ENCODE data around the gene GID4. TPM values are rescaled to one million over a fixed set of nuclear protein-coding genes. Genes with fewer than 3 reads are reported as not detected.

The GID4 gene
- total RNA-seq, 2 experiments from 2014 or later, result 3.4 to 3.7 TPM

DNA sequence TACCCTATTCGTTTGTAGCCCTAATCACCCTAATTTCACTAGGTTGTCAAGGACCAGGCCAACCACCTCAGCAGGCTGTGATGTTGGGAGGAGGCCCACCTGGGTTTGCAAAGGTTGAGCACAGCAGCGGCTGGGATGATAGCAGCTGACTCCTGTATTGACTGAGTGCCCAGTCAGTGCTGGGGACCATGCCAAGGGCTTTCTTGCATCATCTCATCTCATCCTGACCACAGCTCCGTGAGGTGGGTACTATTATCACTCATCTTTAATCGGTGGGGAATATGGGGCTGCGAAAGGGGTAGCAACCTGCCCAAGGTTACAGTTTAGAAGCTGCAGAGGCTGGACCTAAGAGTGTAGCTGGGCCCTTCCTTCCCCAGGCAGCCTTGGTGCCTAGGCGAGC is 11.9 kb upstream of the GID4 start:
- intact Hi-C loops (cut with DNase I, micrococcal nuclease), result no loop called here
- ATAC-seq (ENCODE audit: poor library complexity), result no peak
- Mint-ChIP-seq H3K9me3 (no peaks in the 10 kb centered on the region), H3K27me3 (no peaks in the 10 kb centered on the region), H3K36me3 (ENCODE audit: low read depth) (peaks cover 38% of the 10 kb centered on the region), H3K4me1 (ENCODE audit: low read depth) (no peaks in the 10 kb centered on the region), H3K27ac (no peak overlapping the region), H3K4me3 (no peak overlapping the region)
- H3K4me3 ChIP-seq (ENCODE audit: low read length), result no peak overlapping the region
- no peaks in the 10 kb centered on the region for H3K9me3 ChIP-seq (ENCODE audit: control insufficient read depth in 1 of 2, insufficient read depth in 1 of 2, low read length in 2 of 2)
- ChIA-PET CTCF (interaction anchor here (0.7 kb wide), 1 partner anchor 55 kb away, joined by 3 read pairs; the partner anchor contains the start of gene TOM1L2), POLR2A (no interaction called here)
- H3K27ac ChIP-seq (ENCODE audit: low read depth in 1 of 2, low read length in 2 of 2), result no peak overlapping the region
- DNase-seq, result no peak
- H3K27me3 ChIP-seq (ENCODE audit: control insufficient read depth in 1 of 2, insufficient read depth in 2 of 2, low read length in 2 of 2), result no peaks in the 10 kb centered on the region
- peaks cover 8% of the 10 kb centered on the region for H3K4me1 ChIP-seq (ENCODE audit: insufficient read depth, low read length)
- TF ChIP-seq, protein P1, sequence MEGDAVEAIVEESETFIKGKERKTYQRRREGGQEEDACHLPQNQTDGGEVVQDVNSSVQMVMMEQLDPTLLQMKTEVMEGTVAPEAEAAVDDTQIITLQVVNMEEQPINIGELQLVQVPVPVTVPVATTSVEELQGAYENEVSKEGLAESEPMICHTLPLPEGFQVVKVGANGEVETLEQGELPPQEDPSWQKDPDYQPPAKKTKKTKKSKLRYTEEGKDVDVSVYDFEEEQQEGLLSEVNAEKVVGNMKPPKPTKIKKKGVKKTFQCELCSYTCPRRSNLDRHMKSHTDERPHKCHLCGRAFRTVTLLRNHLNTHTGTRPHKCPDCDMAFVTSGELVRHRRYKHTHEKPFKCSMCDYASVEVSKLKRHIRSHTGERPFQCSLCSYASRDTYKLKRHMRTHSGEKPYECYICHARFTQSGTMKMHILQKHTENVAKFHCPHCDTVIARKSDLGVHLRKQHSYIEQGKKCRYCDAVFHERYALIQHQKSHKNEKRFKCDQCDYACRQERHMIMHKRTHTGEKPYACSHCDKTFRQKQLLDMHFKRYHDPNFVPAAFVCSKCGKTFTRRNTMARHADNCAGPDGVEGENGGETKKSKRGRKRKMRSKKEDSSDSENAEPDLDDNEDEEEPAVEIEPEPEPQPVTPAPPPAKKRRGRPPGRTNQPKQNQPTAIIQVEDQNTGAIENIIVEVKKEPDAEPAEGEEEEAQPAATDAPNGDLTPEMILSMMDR (IDR thresholded peaks at IDR 0.05), result no peak
- H3K36me3 ChIP-seq (ENCODE audit: insufficient read depth, low read length), result peaks cover 21% of the 10 kb centered on the region

DNA sequence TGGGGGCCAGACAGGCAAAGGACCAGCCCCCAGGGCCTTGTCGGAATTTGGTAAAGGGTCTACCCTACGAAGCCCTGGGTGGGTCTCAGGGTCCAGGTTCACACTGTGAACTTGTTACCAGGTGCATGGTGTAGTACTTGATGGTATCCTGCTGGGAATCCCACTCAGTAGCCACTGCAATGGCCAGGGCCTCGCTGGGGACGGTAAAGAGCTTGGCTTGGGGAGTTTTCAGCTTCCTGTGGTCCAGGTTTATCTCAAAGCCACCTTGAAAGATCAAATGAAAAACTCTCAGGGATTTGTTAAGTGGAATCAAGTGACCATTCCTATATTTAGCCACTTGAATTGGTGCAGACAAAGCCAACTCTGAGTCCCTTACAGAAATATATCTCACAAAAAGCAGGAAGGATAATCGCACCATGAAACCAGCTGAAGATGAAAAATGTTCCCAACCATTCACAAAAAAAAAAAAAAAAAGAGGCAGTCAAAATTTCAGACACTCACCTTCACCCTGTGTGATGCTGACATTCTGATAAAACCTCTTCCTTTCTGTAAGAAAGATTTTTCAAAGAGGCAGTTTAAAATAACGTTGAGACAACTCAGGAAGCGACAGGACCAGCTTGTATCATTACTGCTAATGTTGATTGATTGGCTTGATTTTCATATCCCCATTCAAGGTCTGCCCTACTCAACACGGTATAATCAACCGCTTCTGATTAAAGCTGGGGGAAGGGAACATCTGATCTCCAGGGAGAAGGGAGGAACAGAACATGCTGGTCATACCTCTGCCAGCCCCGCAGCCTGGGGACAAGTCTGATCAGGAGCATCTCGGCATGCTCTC is 10.9 kb upstream of the GID4 start:
- no peak overlapping the region for H3K4me3 Mint-ChIP-seq
- intact Hi-C loops (cut with DNase I, micrococcal nuclease), result no loop called here
- peaks cover 37% of the 10 kb centered on the region for H3K36me3 Mint-ChIP-seq (ENCODE audit: low read depth)
- no peaks in the 10 kb centered on the region for H3K9me3 Mint-ChIP-seq
- ATAC-seq (ENCODE audit: poor library complexity) (no peak), DNase-seq (no peak)
- H3K4me3 ChIP-seq (ENCODE audit: low read length), result no peak overlapping the region
- no peaks in the 10 kb centered on the region for H3K9me3 ChIP-seq (ENCODE audit: control insufficient read depth in 1 of 2, insufficient read depth in 1 of 2, low read length in 2 of 2)
- H3K4me1 Mint-ChIP-seq (ENCODE audit: low read depth), result peaks cover 10% of the 10 kb centered on the region
- H3K27me3 Mint-ChIP-seq, result no peaks in the 10 kb centered on the region
- H3K36me3 ChIP-seq (ENCODE audit: insufficient read depth, low read length), result peaks cover 21% of the 10 kb centered on the region
- POLR2A ChIA-PET, result interaction anchor here (0.7 kb wide), 1 partner anchor 59 kb away, joined by 3 read pairs; the partner anchor contains the start of gene DRG2
- no peak overlapping the region for H3K27ac Mint-ChIP-seq
- no peak overlapping the region for H3K27ac ChIP-seq (ENCODE audit: low read depth in 1 of 2, low read length in 2 of 2)
- no peaks in the 10 kb centered on the region for H3K27me3 ChIP-seq (ENCODE audit: control insufficient read depth in 1 of 2, insufficient read depth in 2 of 2, low read length in 2 of 2)
- CTCF ChIA-PET, result interaction anchor here (0.6 to 0.7 kb wide), 3 partner anchors 62 to 386 kb away, joined by 3 to 4 read pairs (median 3); no protein-coding TSS in a partner anchor
- H3K4me1 ChIP-seq (ENCODE audit: insufficient read depth, low read length), result peaks cover 11% of the 10 kb centered on the region
- TF ChIP-seq, protein P1 (IDR thresholded peaks at IDR 0.05), result no peak

DNA sequence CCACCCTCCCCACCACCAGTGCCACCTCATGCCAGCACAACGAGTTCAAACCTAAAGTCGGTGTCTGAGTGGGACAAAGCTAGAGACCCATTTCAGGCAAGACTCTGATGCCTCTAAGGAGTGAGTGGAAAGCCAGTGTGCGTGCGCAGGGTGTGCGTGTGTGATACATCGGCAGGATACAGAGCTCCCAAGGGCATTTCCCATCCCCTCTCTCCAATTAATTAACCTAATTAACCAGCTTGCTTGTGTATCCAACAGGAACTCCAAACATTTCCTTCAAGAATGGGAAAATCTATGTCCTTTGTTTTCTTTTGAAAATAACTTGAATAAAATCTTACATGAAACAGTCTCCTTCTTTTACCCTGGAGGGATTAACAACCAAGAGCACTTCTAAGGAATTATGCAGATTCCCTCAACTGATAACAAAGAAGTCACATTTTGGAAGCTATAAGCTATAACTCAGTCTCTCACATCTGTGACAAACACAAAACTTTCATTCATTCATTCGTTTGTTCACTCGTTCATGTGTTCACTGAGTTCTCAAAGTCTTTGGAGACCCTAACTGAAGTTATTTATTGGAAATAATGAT is 10.2 kb upstream of the GID4 start:
- Mint-ChIP-seq H3K36me3 (ENCODE audit: low read depth) (peaks cover 30% of the 10 kb centered on the region), H3K27me3 (no peaks in the 10 kb centered on the region), H3K4me1 (ENCODE audit: low read depth) (peaks cover 14% of the 10 kb centered on the region), H3K4me3 (no peak overlapping the region), H3K9me3 (no peaks in the 10 kb centered on the region), H3K27ac (no peak overlapping the region)
- no peak for DNase-seq
- no peak for ATAC-seq (ENCODE audit: poor library complexity)
- intact Hi-C loops (cut with DNase I, micrococcal nuclease), result no loop called here
- H3K27me3 ChIP-seq (ENCODE audit: control insufficient read depth in 1 of 2, insufficient read depth in 2 of 2, low read length in 2 of 2), result no peaks in the 10 kb centered on the region
- peaks cover 17% of the 10 kb centered on the region for H3K4me1 ChIP-seq (ENCODE audit: insufficient read depth, low read length)
- POLR2A ChIA-PET, result interaction anchor here (0.7 kb wide), 1 partner anchor 59 kb away, joined by 3 read pairs; the partner anchor contains the start of gene DRG2
- TF ChIP-seq, protein P1 (IDR thresholded peaks at IDR 0.05), result no peak
- H3K4me3 ChIP-seq (ENCODE audit: low read length), result no peak overlapping the region
- CTCF ChIA-PET, result interaction anchor here (0.7 kb wide), 1 partner anchor 63 kb away, joined by 4 read pairs; no protein-coding TSS in a partner anchor
- peaks cover 19% of the 10 kb centered on the region for H3K36me3 ChIP-seq (ENCODE audit: insufficient read depth, low read length)
- H3K27ac ChIP-seq (ENCODE audit: low read depth in 1 of 2, low read length in 2 of 2), result no peak overlapping the region
- H3K9me3 ChIP-seq (ENCODE audit: control insufficient read depth in 1 of 2, insufficient read depth in 1 of 2, low read length in 2 of 2), result no peaks in the 10 kb centered on the region

Measured in CD4-positive, alpha-beta T cell (primary cell).